HepG2 (cell line): ENCODE results near the gene LRRC8D. TPM values are rescaled to one million over a fixed set of nuclear protein-coding genes. Genes with fewer than 3 reads are reported as not detected.

Source experiments
- ATAC-seq: fragments of 200-7000 bp; cut with Tn5 transposase; 3 replicates; pipeline ENCODE4 v1.9.1; 2020; ENCODE audit warnings: mild to moderate bottlenecking, moderate library complexity
- BruUV-seq: library from RNA; stranded (reverse); fragments of 400-500 nt; replicated peaks from 2 replicates; lab custom pipeline; 2021; lab: Mats Ljungman, UMichigan
- CTCF ChIA-PET: fragments of 300-600 bp; formaldehyde crosslinking; extraction: SDS; loops from one replicate; lab custom pipeline; 2021; ENCODE audit warnings: low total read pairs, inconsistent platforms, low intra/inter-chr PET ratio; lab: Yijun Ruan, JAX
- POLR2A ChIA-PET: fragments of 350-600 bp; sonication (Branson Sonifier 250); formaldehyde crosslinking; loops from one replicate; lab custom pipeline; 2020; ENCODE audit warnings: antibody characterized with exemption, inconsistent platforms; lab: Yijun Ruan, JAX
- DNase-seq: peaks from one replicate; pipeline ENCODE4 v3.0.0-alpha.2; 2015; ENCODE audit warnings: low spot score
- FAIRE-seq: peaks from 3 replicates; lab custom pipeline; 2011; peaks lifted over from hg19 to GRCh38; lab: Jason Lieb, UNC
- H2AFZ ChIP-seq: one replicate; pipeline ENCODE4 v1.6.1; 2011; ENCODE audit warnings: low read length, inconsistent platforms
- H3K27ac ChIP-seq: fragments of 300-600 bp; 3 replicates; pipeline ENCODE4 v1.8.0; 2011; ENCODE audit warnings: mixed run types, mild to moderate bottlenecking, mixed read lengths, low read length, inconsistent platforms; ENCODE audit not compliant: insufficient read depth; ENCODE audit errors: extremely low read length
- H3K27me3 ChIP-seq, 2 experiments: fragments of 200-600 bp in 1 of 2; 2 replicates in 1 of 2; 3 replicates in 1 of 2; pipeline versions ENCODE4 v1.6.0 to v1.8.0; 2011; ENCODE audit warnings: low read length in 2 of 2, mild to moderate bottlenecking in 2 of 2, moderate library complexity in 2 of 2, inconsistent platforms in 1 of 2; ENCODE audit not compliant: insufficient read depth in 2 of 2, control insufficient read depth in 1 of 2
- H3K36me3 ChIP-seq, 2 experiments: fragments of 200-600 bp in 1 of 2; replicated peaks in 1 of 2; 2 replicates in 1 of 2; 3 replicates in 1 of 2; pipeline versions ENCODE4 v1.5.1 to v1.8.0; 2011; ENCODE audit warnings: low read length in 2 of 2, inconsistent platforms in 1 of 2; ENCODE audit not compliant: insufficient read depth in 2 of 2, control insufficient read depth in 1 of 2
- H3K4me1 ChIP-seq: 2 replicates; pipeline ENCODE4 v1.5.1; 2012; ENCODE audit warnings: low read length, inconsistent platforms; ENCODE audit not compliant: insufficient read depth
- H3K4me2 ChIP-seq: 2 replicates; pipeline ENCODE4 v1.6.0; 2011; ENCODE audit warnings: low read depth, low read length, inconsistent platforms
- H3K4me3 ChIP-seq, 3 experiments: fragments of 200-600 bp in 1 of 3; sonication (generic), shearing (Covaris generic) in 1 of 3; replicated peaks in 1 of 3; 2 replicates each; pipeline ENCODE4 v1.5.1; 2011 to 2016; ENCODE audit warnings: low read length in 3 of 3, inconsistent platforms in 2 of 3, low read depth in 2 of 3, mild to moderate bottlenecking in 2 of 3, control low read depth in 1 of 3, mixed read lengths in 1 of 3; ENCODE audit not compliant: insufficient read depth in 1 of 3
- H3K79me2 ChIP-seq: one replicate; pipeline ENCODE4 v1.6.1; 2011; ENCODE audit warnings: low read length, inconsistent platforms; ENCODE audit not compliant: insufficient read depth
- H3K9ac ChIP-seq: 2 replicates; pipeline ENCODE4 v1.6.0; 2011; ENCODE audit warnings: mild to moderate bottlenecking, low read depth, low read length, inconsistent platforms; ENCODE audit not compliant: insufficient read depth
- H3K9me3 ChIP-seq: 2 replicates; pipeline ENCODE4 v1.5.1; 2012; ENCODE audit warnings: mild to moderate bottlenecking, low read length
- H4K20me1 ChIP-seq: 2 replicates; pipeline ENCODE4 v1.6.0; 2011; ENCODE audit warnings: inconsistent platforms, mild to moderate bottlenecking, low read length, moderate library complexity; ENCODE audit not compliant: insufficient read depth
- DR1 ChIP-seq: sonication (generic); formaldehyde crosslinking; IDR thresholded peaks from 2 replicates; pipeline ENCODE4 v1.8.0; 2021; ENCODE audit warnings: mild to moderate bottlenecking, missing genetic modification reagents, inconsistent platforms
- GMEB1 ChIP-seq: sonication (generic); formaldehyde crosslinking; IDR thresholded peaks from 2 replicates; pipeline ENCODE4 v1.5.1; 2020; ENCODE audit warnings: missing genetic modification reagents, mild to moderate bottlenecking, borderline replicate concordance
- HNRNPUL1 ChIP-seq: fragments of 200-400 bp; formaldehyde crosslinking; IDR thresholded peaks from 2 replicates; pipeline ENCODE4 v1.6.1; 2017; ENCODE audit warnings: low read depth, mild to moderate bottlenecking, low read length, moderate library complexity
- ONECUT2 ChIP-seq: sonication (generic); formaldehyde crosslinking; IDR thresholded peaks from 2 replicates; pipeline ENCODE4 v1.4.0; 2020; ENCODE audit warnings: missing genetic modification reagents
- PHF8 ChIP-seq: sonication (generic); formaldehyde crosslinking; IDR thresholded peaks from 2 replicates; pipeline ENCODE4 v1.5.0; 2020; ENCODE audit warnings: missing genetic modification reagents
- SP5 ChIP-seq: IDR thresholded peaks from 2 replicates; pipeline ENCODE4 v1.6.1; 2016; ENCODE audit warnings: low read depth, borderline replicate concordance
- XRCC5 ChIP-seq: fragments of 200-400 bp; formaldehyde crosslinking; optimal IDR thresholded peaks from 2 replicates; pipeline ENCODE3; 2017; ENCODE audit warnings: mild to moderate bottlenecking, low read length
- ZNF30 ChIP-seq: sonication (generic); formaldehyde crosslinking; IDR thresholded peaks from 2 replicates; pipeline ENCODE4 v1.5.0; 2020; ENCODE audit warnings: mild to moderate bottlenecking, missing genetic modification reagents
- ZNF382 ChIP-seq: sonication (generic); formaldehyde crosslinking; IDR thresholded peaks from 2 replicates; pipeline ENCODE4 v1.5.0; 2020; ENCODE audit warnings: missing genetic modification reagents, mild to moderate bottlenecking, borderline replicate concordance
- ZNF407 ChIP-seq: sonication (generic); formaldehyde crosslinking; IDR thresholded peaks from one replicate; pipeline ENCODE4 v1.5.1; 2020; ENCODE audit warnings: mild to moderate bottlenecking, missing genetic modification reagents; ENCODE audit errors: not compliant biosample characterization
- ZNF552 ChIP-seq: sonication (generic); formaldehyde crosslinking; IDR thresholded peaks from 2 replicates; pipeline ENCODE4 v1.9.0; 2022; ENCODE audit warnings: missing genetic modification reagents, mild to moderate bottlenecking, borderline replicate concordance
- ZNF792 ChIP-seq: IDR thresholded peaks from 2 replicates; pipeline ENCODE4 v1.6.1; 2016
- WGBS: methylation state at CpG from one replicate; pipeline ENCODE4 v1.1.6; 2017; ENCODE audit warnings: low lambda C conversion rate; 5-methylcytosine and 5-hydroxymethylcytosine counted together
- in situ Hi-C: cut with HindIII; loops from 2 replicates; pipeline ENCODE4 v1.10.0; 2017; ENCODE audit warnings: low pct_unique_long_range_greater_than_20kb; ENCODE audit not compliant: extremely low pct_ligation_motif_present
- intact Hi-C: fragments of 100-400 bp; cut with micrococcal nuclease; formaldehyde crosslinking; loops from one replicate; pipeline ENCODE4 v1.10.0; 2022; ENCODE audit not compliant: unreplicated experiment
- polyA plus RNA-seq, 8 experiments: library from polyadenylated mRNA; depleted of rRNA in 3 of 8; stranded (reverse) in 7 of 8; unstranded in 1 of 8; fragments of >200 nt; fragmentation: Illumina TruSeq in 4 of 8; extraction: Trizol in 4 of 8; gene quantifications; 2 replicates each; pipeline versions ENCODE4 v1.2.1 to v1.2.3, GENCODE V29; 2011 to 2016; ENCODE audit warnings: low read depth in 4 of 8, missing spikeins in 1 of 8, mixed read lengths in 1 of 8; ENCODE audit not compliant: insufficient read depth in 1 of 8
- total RNA-seq, 5 experiments: library from RNA; depleted of rRNA; stranded (reverse); fragments of >200 nt; fragmentation: Illumina TruSeq; extraction: Trizol; gene quantifications; 2 replicates each; pipeline ENCODE4 v1.2.3, GENCODE V29; 2016; ENCODE audit warnings: low read depth in 1 of 5

The LRRC8D gene
- total and polyA plus RNA-seq, 2 of the 13 experiments (the other 11 are each of a cell fraction or from before 2014, with no cell fraction given) = 29.9 to 45.5 TPM

DNA sequence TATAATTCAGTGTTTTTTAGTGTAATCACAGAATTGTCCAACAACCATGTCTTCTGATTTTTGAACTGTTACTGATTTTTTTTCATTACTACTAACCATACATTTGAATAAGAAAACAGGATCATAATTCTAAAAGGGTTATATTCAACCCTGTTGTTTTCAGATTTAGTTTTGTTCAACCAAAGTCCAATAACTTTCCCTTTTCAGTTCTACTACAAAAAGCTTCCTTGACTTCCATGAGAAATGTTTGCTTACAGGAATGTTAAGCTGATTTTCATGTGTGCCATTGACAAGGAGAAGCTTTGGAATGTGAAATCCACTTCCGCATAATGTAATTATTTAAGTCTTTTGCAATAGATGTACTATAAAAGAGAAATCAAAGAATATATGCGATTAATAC lies 102.1 kb downstream of the LRRC8D start:
- POLR2A ChIA-PET = no interaction called here
- H3K36me3 ChIP-seq = peaks cover 2 to 12% of the 10 kb centered on the region in 2 experiments; a peak in 3 of 5 replicates
- H3K9me3 ChIP-seq = no peaks in the 10 kb centered on the region
- no peak overlapping the region for H2AFZ ChIP-seq
- peaks cover 27% of the 10 kb centered on the region for H3K4me1 ChIP-seq
- FAIRE-seq (no peak), ATAC-seq (no peak), DNase-seq (no peak)
- H4K20me1 ChIP-seq = no peaks in the 10 kb centered on the region
- no peak overlapping the region for H3K4me3 ChIP-seq
- peaks cover 14% of the 10 kb centered on the region for H3K79me2 ChIP-seq
- intact Hi-C loops (no loop called here), in situ Hi-C loops (no loop called here)
- TF ChIP-seq XRCC5 (no peak), PHF8 (no peak), ZNF30 (CRISPR knock-in tag) (no peak), GMEB1 (CRISPR knock-in tag) (no peak), ONECUT2 (no peak), SP5 (CRISPR knock-in tag) (no peak), ZNF552 (CRISPR knock-in tag) (no peak), ZNF792 (CRISPR knock-in tag) (no peak), HNRNPUL1 (no peak), DR1 (CRISPR knock-in tag) (no peak), ZNF382 (CRISPR knock-in tag) (no peak), ZNF407 (no peak)
- CTCF ChIA-PET = no interaction called here
- no peak overlapping the region for H3K9ac ChIP-seq
- H3K27me3 ChIP-seq = no peaks in the 10 kb centered on the region
- BruUV-seq = no TSS peak
- H3K27ac ChIP-seq = no peak overlapping the region
- 97% methylated on average over 2 of the region's 2 CpGs for WGBS
- H3K4me2 ChIP-seq = no peak overlapping the region
